Vagina (tissue), 2 donors: ENCODE data around the gene PGAP6.

ENCODE experiments used
- CTCF ChIP-seq, 3 experiments: fragments of 450-650 bp in 2 of 3; fragments of 200-600 bp in 1 of 3; sonication (generic) in 1 of 3; IDR thresholded peaks; one replicate each; pipeline ENCODE4 v1.5.1; 2017 to 2019; ENCODE audit warnings: antibody characterized with exemption in 3 of 3, mild to moderate bottlenecking in 2 of 3, moderate library complexity in 2 of 3
- POLR2A ChIP-seq, 2 donors: fragments of 450-650 bp; IDR thresholded peaks; one replicate each; pipeline ENCODE4 v1.6.1; 2017; ENCODE audit warnings: antibody characterized with exemption in 2 of 2, mild to moderate bottlenecking in 2 of 2, moderate library complexity in 2 of 2
- POLR2AphosphoS5 ChIP-seq, 2 donors: sonication (generic); formaldehyde crosslinking; IDR thresholded peaks; one replicate each; pipeline ENCODE4 v1.9.0; 2017; ENCODE audit warnings: antibody characterized with exemption in 2 of 2, mild to moderate bottlenecking in 2 of 2, low read depth in 1 of 2; ENCODE audit not compliant: insufficient read depth in 1 of 2

DNA sequence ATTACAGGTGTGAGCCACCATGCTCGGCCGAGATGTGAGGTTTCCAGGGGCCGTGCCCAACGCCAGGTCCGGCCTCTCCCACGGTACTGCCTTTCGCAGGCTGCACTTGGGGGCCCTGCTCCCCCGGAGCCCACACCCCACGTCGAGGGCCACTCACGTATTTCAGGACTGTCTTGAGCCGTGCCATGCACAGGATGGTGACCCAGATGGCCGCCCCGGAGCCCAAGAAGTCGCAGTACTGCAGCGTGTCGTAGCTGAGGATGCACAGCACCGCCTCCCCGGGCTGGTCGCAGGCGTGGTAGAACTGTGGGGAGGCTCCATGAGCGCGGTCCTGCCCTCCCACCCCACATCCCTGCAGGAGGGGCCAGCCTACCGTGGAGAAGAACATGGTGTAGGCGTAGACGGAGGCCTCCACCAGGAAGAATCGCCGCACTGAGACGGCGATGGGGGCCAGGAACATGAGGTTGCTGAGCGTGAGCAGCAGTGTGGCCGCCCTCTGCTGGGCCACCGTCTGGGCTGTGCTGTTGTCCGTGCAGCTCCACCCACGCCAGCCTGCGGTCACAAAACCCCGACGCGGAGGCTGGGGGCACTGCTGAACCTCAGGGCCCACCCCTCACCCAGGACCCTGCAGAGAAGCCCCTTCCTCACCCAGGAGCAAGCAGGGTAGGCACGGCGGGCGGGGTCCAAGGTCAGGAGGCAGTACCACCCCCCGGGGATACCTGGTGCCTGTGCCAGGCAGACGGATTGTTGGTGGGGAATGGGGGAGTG, 7.7 kb downstream of the PGAP6 start:
- TF ChIP-seq POLR2A (IDR thresholded peaks at IDR 0.05) (no peak), CTCF (IDR thresholded peaks at IDR 0.05) (no peak), POLR2AphosphoS5 (IDR thresholded peaks at IDR 0.05; ENCODE audit: insufficient read depth in 1 of 2, low read depth in 1 of 2) (no peak)
